Activated naive CD8-positive, alpha-beta T cell treated with anti-CD3 and anti-CD28 coated beads for 36 hours (primary cell): ENCODE data around the gene ZFYVE9. TPM values are rescaled to one million over a fixed set of nuclear protein-coding genes. Genes with fewer than 3 reads are reported as not detected.
"Not testable (repeated sequence)": the region's sequence is repeated elsewhere in the genome, so short reads cannot be mapped to it uniquely, and the experiment has no call there.

Experiments used
- DNase-seq: peaks from one replicate; pipeline ENCODE4 v3.0.0; 2021
- H3K27ac Mint-ChIP-seq: one replicate; pipeline ENCODE4 v1.8.0; 2022; ENCODE audit warnings: mild to moderate bottlenecking, moderate library complexity, mixed read lengths
- H3K27me3 Mint-ChIP-seq: one replicate; pipeline ENCODE4 v1.8.0; 2022; ENCODE audit warnings: mild to moderate bottlenecking, mixed read lengths
- H3K36me3 Mint-ChIP-seq: one replicate; pipeline ENCODE4 v1.8.0; 2021; ENCODE audit warnings: mild to moderate bottlenecking, mixed read lengths
- H3K4me1 Mint-ChIP-seq: one replicate; pipeline ENCODE4 v1.8.0; 2021; ENCODE audit warnings: mixed read lengths
- H3K4me3 Mint-ChIP-seq: one replicate; pipeline ENCODE4 v1.8.0; 2022; ENCODE audit warnings: mild to moderate bottlenecking, moderate library complexity, mixed read lengths
- H3K9me3 Mint-ChIP-seq: one replicate; pipeline ENCODE4 v1.8.0; 2022; ENCODE audit warnings: mixed read lengths
- total RNA-seq, 2 experiments: library from RNA; stranded (reverse); gene quantifications; one replicate each; pipeline ENCODE4 v1.2.3, GENCODE V29; 2021

Gene ZFYVE9
- 1 to 10 TPM; 6.1 to 6.3 TPM for total RNA-seq

GRCh38 chr1:52141513-52142219 lies at the start of gene ZFYVE9:
Gene ZFYVE9 (plus strand): TSS chr1:52142089. CDS start chr1:52233207, 91,118 bp downstream.
- Mint-ChIP-seq H3K27ac (peak within 1 kb of the TSS; percentile 86), H3K4me3 (peak within 1 kb of the TSS; percentile 86), H3K9me3 (peaks cover 3% of the 10 kb centered on the region), H3K4me1 (peaks cover 39% of the 10 kb centered on the region), H3K36me3 (peaks cover 1% of the 10 kb centered on the region), H3K27me3 (no peaks in the 10 kb centered on the region)
- peak; percentile 83 for DNase-seq

DNA sequence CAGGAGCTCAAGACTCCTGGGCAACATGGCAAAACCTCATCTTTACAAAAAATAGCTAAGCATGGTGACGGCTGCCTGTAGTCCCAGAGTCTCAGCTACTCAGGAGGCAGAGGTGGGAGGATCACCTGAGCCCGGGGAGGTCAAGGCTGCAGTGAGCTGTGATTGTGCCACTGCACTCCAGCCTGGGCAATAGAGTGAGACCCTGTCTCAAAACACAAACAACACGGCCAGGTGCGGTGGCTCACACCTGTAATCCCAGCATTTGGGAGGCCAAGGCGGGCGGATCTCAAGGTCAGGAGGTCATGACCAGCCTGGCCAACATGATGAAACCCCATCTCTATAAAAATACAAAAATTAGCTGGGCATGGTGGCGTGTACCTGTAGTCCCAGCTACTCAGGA lies 47.6 kb upstream of the ZFYVE9 start:
- H3K27ac Mint-ChIP-seq, H3K9me3 Mint-ChIP-seq, DNase-seq, H3K27me3 Mint-ChIP-seq, H3K4me3 Mint-ChIP-seq, H3K4me1 Mint-ChIP-seq: not testable (repeated sequence)
- peaks cover 21% of the 10 kb centered on the region for H3K36me3 Mint-ChIP-seq

- no peaks in the 10 kb centered on the region for H3K9me3 Mint-ChIP-seq
- H3K27ac Mint-ChIP-seq = no peak overlapping the region
- H3K4me3 Mint-ChIP-seq = no peak overlapping the region
- DNase-seq = no peak
- peaks cover 8% of the 10 kb centered on the region for H3K36me3 Mint-ChIP-seq
- peaks cover 3% of the 10 kb centered on the region for H3K4me1 Mint-ChIP-seq
- peaks cover 4% of the 10 kb centered on the region for H3K27me3 Mint-ChIP-seq
These were observed 45.7 kb upstream of the ZFYVE9 start for GRCh38 chr1:52096216-52096615.

DNA sequence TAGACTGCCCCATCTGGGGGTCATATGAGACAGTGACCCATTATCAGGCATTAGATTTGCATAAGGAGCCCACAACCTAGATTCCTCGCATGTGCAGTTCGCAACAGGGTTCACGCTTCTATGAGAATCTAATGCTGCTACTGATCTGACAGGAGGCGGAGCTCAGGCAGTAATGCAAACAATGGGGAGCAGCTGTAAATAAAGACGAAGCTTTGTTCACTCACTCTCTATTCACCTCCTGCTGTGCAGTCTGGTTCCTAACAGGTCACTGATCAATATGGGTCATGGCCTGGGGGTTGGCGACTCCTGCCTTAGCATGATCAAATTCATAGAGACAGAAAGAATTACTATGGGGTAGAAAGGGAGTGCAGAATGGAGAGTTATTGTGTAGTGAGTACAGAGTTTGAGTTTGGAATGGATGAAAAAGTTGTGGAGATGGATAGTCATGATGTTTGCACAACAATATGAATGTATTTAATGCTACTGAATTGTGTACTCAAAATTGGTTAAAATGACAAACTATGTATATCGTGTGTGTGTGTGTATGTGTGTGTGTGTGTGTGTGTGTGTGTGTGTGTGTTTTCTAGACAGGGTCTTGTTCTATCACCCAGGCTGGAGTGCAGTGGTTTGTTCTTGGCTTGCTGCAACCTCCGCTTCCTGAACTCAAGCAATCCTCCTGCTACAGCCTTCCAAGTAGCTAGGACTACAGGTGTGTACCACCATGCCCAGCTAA lies 43.6 kb upstream of the ZFYVE9 start:
- DNase-seq = no peak
- H3K27me3 Mint-ChIP-seq = peaks cover 4% of the 10 kb centered on the region
- H3K9me3 Mint-ChIP-seq = no peaks in the 10 kb centered on the region
- H3K4me3 Mint-ChIP-seq = no peak overlapping the region
- H3K27ac Mint-ChIP-seq = no peak overlapping the region
- H3K36me3 Mint-ChIP-seq = no peaks in the 10 kb centered on the region
- H3K4me1 Mint-ChIP-seq = peaks cover 17% of the 10 kb centered on the region

GRCh38 chr1:52102336-52103013 lies 39.4 kb upstream of the ZFYVE9 start:
- Mint-ChIP-seq H3K9me3 (no peaks in the 10 kb centered on the region), H3K4me1 (peaks cover 14% of the 10 kb centered on the region), H3K36me3 (no peaks in the 10 kb centered on the region), H3K4me3 (no peak overlapping the region), H3K27me3 (peaks cover 4% of the 10 kb centered on the region), H3K27ac (no peak overlapping the region)
- DNase-seq = peak; percentile 11

DNA sequence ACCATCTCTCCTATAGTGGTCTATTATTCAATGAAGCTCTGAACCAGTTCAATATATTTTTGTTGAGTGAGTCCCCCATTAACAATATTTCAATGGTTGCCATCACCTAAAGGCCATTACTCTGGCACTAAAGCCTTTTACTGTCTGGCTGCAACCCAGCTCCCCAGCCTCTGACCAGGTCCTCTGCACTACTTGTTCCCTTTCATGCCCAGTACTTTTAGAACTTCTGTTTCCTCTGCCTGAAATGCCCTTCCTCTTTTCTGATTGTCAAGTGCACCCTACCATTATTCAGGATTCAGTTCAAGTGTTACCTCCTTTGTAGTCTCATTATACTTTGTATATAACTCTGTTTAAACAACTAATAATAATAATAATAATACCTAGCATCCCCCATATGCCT lies 30.4 kb upstream of the ZFYVE9 start:
- no peak for DNase-seq
- Mint-ChIP-seq H3K4me3 (no peak overlapping the region), H3K9me3 (no peaks in the 10 kb centered on the region), H3K36me3 (no peaks in the 10 kb centered on the region), H3K27ac (no peak overlapping the region), H3K27me3 (no peaks in the 10 kb centered on the region), H3K4me1 (peaks cover 3% of the 10 kb centered on the region)

GRCh38 chr1:52112489-52112888 lies 29.4 kb upstream of the ZFYVE9 start:
- Mint-ChIP-seq H3K27me3 (no peaks in the 10 kb centered on the region), H3K36me3 (no peaks in the 10 kb centered on the region), H3K27ac (no peak overlapping the region), H3K4me3 (no peak overlapping the region), H3K4me1 (peaks cover 4% of the 10 kb centered on the region), H3K9me3 (no peaks in the 10 kb centered on the region)
- no peak for DNase-seq

DNA sequence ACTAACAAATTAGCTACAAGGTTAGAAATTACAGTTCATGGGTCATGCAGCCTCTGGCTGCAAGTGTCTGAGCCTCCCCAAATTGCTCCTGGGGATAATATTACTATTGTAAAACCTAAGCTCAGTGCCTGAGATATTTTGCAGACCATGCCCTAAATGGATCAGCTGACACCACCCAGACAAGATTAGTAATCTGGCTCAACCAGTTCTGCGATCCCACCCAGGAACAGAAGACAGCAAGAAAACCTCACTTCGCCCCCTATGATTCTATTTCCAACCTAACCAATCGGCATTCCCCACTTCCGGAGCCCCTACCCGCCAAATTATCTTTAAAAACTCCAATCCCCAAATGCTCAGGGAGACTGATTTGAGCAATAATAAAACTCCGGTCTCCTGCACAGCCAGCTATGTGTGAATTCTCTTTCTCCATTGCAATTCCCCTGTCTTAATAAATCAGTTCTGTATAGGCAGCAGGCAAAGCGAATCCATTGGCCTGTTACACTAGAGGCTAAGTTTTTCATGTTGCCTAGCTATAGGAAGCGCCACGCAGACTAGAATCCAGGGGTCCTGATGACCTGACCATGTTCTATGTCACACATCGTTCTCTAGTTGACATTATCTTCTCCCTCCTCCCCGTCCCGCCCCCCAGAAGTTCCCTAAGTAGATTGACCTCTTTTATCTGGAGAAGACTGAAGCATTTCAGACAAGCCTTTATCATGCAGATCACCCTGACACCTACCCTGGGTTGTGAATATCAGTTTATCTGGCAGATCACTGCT lies 22.4 kb upstream of the ZFYVE9 start:
- DNase-seq = no peak
- Mint-ChIP-seq H3K36me3 (no peaks in the 10 kb centered on the region), H3K4me1 (peaks cover 5% of the 10 kb centered on the region), H3K9me3 (no peaks in the 10 kb centered on the region), H3K4me3 (no peak overlapping the region), H3K27me3 (no peaks in the 10 kb centered on the region), H3K27ac (no peak overlapping the region)

GRCh38 chr1:52122384-52122783 lies 19.5 kb upstream of the ZFYVE9 start:
- Mint-ChIP-seq H3K9me3 (no peaks in the 10 kb centered on the region), H3K27me3 (peaks cover 14% of the 10 kb centered on the region), H3K4me1 (peaks cover 12% of the 10 kb centered on the region), H3K27ac (no peak overlapping the region), H3K36me3 (no peaks in the 10 kb centered on the region), H3K4me3 (no peak overlapping the region)
- no peak for DNase-seq

- Mint-ChIP-seq H3K27ac (no peak overlapping the region), H3K4me3 (no peak overlapping the region), H3K9me3 (no peaks in the 10 kb centered on the region), H3K4me1 (peaks cover 17% of the 10 kb centered on the region), H3K36me3 (no peaks in the 10 kb centered on the region), H3K27me3 (peaks cover 14% of the 10 kb centered on the region)
- DNase-seq = no peak
These were observed 18.3 kb upstream of the ZFYVE9 start for GRCh38 chr1:52123622-52124021.

DNA sequence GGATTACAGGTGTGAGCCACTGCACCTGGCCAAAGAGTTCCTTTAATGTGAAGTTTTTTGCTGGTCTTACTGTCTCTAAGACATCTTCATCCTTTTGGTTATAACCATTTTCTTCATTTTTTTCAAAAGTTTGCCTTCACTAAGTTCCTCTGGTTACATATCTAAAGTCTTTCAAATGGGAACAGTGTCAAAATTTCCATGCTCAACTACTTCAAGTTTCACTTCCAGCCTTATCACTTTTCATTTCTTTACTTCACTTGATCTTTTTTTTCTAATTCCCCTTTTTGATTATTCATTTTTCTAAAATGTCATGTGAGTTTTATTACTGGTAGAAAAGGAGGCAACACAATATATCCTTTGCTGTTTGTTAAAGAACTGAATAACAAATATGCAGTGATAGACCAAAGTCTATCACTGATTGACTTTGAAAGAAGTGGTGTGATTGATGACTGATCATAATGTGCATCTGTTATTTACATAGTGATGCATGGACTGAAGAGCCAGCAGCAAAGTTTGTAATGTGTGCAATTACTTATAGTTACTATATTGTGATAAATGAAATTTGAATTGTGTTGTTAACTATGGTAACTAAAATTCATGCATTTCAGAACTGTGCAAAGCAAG lies 16.0 kb upstream of the ZFYVE9 start:
- Mint-ChIP-seq H3K9me3 (no peaks in the 10 kb centered on the region), H3K4me3 (no peak overlapping the region), H3K4me1 (peaks cover 17% of the 10 kb centered on the region), H3K27me3 (peaks cover 14% of the 10 kb centered on the region), H3K27ac (no peak overlapping the region), H3K36me3 (no peaks in the 10 kb centered on the region)
- no peak for DNase-seq

- DNase-seq = no peak
- Mint-ChIP-seq H3K9me3 (no peaks in the 10 kb centered on the region), H3K4me3 (no peak overlapping the region), H3K36me3 (no peaks in the 10 kb centered on the region), H3K27me3 (peaks cover 20% of the 10 kb centered on the region), H3K4me1 (peaks cover 17% of the 10 kb centered on the region), H3K27ac (no peak overlapping the region)
These were observed 14.4 kb upstream of the ZFYVE9 start for GRCh38 chr1:52127181-52128180.

- Mint-ChIP-seq H3K36me3 (peaks cover 1% of the 10 kb centered on the region), H3K9me3 (peaks cover 3% of the 10 kb centered on the region), H3K4me1 (peaks cover 35% of the 10 kb centered on the region), H3K27me3 (no peaks in the 10 kb centered on the region), H3K27ac (peak overlapping the region; percentile 89), H3K4me3 (peak overlapping the region; percentile 74)
- DNase-seq = peak; percentile 24
These were observed 1.9 kb upstream of the ZFYVE9 start for GRCh38 chr1:52139817-52140540.
